ENCODE data around the gene ESYT2. TPM values are rescaled to one million over a fixed set of nuclear protein-coding genes. Genes with fewer than 3 reads are reported as not detected.
"Not testable (repeated sequence)": the region's sequence is repeated elsewhere in the genome, so short reads cannot be mapped to it uniquely, and the experiment has no call there.

ESYT2 gene
- total RNA-seq, 1 experiment from 2014 or later: 77.9 TPM

DNA sequence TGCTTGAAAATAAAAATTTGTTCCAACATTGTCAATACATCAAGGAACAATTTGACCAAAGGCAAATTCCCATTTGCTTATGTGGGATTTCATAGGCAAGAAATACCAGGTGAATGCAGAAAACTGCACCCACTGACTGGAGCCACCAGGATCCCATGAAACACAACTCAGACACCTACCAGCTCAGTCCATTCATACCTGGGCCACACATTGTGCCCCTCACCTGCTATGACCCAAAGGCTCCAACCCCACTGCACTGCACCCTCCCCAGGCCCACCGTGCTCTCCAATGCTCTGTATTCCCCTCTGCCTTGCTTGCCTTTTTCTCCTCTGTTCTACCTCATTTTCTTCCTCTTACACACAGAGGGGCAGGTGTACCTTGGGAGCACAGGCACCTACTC is 130.0 kb downstream of the ESYT2 start:
- no peak for DNase-seq (ENCODE audit: low read depth)

DNA sequence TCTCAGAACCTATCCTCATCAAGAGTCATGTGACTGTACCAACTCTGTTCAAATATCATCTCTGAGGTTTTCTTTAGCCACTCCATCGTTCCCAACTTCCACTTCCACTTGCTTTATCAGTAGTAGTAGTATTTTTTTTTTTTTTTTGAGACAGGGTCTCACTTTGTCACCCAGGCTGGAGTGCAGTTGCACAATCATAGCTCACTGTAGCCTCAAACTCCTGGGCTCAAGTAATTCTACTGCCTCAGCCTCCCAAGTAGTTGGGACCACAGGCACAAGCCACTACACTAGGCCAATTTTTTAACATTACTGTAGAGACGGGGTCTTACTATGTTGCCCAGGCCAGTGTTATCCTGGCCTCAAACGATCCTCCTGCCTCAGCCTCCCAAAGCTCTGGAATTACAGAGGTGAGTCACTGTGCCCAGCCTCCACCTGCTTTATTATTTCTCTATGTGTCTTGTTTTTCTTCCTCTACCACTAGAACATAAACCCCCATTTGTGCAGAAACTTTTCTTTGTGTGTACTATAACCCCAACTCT is 130.6 kb downstream of the ESYT2 start:
- no peak for DNase-seq (ENCODE audit: low read depth)

DNA sequence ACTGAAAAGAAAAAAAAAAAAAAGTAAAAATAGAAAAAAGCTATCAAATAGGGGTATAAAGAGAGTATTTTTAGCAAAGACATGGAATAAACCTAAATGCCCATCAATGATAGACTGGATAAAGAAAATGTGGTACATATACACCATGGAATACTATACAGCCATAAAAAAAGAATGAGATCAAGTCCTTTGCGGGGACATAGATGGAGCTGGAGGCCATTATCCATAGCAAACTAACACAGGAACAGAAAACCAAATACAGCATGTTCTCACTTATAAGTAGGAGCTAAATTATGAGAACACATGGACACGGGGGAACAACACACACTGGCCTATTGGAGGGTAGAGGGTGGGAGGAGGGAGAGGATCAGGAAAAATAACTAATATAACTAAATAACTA is 131.7 kb downstream of the ESYT2 start:
- DNase-seq (ENCODE audit: low read depth): not testable (repeated sequence)

DNA sequence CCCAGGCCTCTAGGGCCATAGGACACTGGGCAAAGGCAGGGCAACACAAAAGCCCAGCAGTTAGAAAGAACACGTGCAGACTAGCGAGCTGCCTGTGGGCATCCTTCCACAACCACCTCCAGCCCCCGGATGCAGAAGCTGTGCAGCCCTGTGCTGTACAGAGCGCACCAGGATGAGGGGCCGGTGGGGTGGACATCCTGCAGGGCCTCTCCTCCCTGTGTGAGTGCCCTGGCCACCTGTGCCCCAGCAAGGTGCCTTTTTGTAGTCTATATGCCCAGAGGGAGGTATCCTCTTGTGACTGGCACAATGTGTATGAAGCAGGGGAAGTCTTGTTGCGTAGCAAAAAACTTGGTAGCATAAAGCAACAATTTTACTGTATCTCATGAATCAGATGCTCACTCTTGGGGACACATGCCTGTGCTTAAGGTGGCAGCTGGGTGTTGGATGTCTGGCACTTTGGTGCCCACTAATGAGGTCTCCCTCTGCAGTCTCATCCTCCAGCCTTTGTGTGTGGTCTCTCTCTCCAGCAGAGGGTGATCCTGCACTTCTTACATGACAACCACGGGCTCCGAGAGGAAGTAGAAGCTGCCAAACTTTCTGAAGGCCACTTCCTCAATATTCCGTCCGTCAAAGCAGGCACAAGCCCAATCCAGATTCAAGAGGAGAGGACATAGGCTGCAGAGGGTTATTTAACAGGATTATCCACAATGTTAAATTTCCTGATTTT is 133.4 kb downstream of the ESYT2 start:
- peak; percentile 65 for DNase-seq (ENCODE audit: low read depth)

DNA sequence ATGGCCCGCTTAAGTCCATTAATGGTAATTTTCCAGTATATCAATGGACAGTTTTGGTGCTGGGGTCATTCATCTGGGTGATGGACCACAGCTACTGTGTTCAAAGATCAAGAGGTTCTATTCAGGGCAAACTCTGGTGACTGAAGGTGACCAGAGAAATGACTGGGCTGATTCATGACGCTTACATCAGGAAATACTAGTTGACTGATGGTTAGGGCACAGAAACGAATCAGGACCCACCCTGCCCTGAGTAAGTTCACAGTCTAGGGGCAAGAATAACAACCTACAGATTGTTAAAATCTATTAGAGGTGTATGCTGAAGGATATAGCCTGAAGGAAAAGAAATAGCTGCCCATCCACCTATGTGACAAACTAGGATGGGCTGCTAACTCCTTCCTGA is 134.3 kb downstream of the ESYT2 start:
- DNase-seq (ENCODE audit: low read depth): no peak

DNA sequence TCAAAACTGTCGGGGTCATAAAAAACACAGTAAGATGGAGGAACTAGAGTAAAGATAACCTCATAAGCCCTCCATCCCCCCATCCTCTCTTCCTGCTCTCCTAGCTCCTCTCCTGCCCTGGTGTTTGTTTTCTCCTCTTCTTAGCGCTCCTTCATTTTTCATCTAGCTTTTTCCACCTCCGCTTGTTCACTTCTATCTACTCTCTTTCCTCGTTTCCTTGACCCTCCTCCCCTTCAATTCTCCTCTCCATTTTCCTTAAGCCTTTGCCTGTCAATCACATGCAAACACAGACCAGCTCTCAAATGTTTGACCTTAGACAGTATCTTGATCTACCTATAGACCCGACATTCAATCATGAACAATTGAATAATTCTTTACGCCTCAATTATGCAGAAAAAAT is 134.7 kb downstream of the ESYT2 start:
- DNase-seq (ENCODE audit: low read depth): no peak

DNA sequence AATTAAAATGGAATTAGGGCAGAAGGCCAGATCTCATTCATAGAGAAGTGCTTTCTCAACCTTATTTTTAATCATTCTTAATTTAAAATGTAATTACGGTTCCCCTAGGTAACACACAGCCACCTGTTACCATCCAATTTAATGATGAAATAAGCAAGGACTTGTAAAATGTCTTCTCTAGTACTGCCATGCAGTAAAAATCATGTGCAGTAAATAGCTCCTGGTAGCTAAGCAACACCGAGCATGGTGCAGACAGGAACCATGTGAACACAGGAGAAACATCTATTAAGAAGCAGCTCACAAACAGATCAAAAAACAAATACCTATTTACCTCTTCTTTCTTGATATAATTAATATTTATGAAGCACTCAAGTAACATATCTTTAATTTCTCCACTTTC is 139.8 kb downstream of the ESYT2 start:
- no peak for DNase-seq (ENCODE audit: low read depth)

DNA sequence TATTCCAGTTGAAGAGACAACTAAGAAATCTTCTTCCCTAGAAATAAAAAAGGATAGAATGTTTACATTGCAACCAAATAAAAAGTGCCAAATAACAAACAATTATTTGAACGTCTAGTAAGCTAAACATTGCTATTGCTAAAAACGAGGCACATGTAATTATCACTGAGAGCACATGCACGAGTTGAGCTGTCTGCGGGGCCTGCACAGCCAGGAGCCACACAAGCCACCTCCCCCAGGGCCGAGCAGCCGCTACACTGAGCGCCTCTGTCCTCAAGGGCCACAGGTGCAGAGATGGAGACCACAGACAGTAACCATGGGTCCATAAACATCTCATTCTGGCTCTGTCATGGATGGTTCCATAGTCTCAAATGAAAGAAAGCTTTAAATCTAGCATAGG is 141.9 kb downstream of the ESYT2 start:
- no peak for DNase-seq (ENCODE audit: low read depth)

DNA sequence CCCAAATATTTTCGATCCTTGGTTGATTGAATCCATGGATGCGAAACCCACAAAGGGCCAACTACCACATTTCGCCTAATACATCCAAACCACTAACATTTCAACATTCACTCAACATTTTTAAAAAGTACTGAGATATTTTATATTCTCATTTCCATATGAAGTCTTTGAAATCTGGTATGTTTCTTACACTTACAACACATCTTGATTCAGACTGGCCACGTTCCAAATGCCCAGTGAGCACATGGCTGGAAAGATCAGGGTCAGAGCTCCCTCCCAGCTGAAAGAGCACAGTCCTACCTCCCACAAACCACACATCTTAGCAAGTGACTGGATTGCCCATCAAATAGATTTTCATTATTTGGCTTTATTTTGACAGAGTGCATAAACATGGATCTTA is 143.6 kb downstream of the ESYT2 start:
- DNase-seq (ENCODE audit: low read depth): peak; percentile 21

DNA sequence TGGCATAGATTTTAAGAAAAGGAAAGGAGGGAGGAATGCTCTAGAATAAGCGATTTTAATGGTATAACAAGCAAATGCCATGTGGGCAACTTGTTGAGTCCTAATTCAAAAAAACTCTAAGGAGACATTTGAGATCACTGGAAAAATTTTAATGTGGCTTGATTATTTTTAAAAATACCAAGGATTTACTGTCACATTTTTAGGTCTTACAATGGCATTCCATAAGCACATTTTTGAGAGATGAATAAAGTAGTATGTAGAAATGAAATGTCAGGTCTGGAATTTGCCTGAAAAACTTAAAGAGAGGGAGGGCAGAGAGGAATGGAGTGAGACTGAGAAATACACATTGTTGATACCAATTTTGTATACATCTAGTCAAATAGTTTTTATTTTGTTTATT is 145.0 kb downstream of the ESYT2 start:
- no peak for DNase-seq (ENCODE audit: low read depth)

DNA sequence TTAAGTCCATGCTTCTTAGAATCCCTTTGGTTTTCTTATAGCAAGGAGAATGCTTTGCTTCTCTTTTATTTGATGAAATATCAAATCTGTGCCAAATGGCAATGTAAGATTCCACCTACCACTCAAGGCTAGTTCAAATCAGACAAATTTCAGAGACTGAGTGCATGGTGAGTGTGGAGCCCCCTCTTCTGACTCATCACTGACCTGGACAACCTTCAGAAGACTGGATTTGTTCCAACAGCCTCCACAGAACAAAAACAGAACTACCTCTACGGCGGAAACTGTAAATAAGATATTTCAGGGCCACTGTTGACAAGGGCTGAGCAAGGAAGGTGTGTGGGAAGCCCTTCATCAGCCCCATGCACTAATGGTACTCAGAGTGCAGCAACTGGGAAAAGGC is 145.8 kb downstream of the ESYT2 start:
- DNase-seq (ENCODE audit: low read depth): peak; percentile 11

DNA sequence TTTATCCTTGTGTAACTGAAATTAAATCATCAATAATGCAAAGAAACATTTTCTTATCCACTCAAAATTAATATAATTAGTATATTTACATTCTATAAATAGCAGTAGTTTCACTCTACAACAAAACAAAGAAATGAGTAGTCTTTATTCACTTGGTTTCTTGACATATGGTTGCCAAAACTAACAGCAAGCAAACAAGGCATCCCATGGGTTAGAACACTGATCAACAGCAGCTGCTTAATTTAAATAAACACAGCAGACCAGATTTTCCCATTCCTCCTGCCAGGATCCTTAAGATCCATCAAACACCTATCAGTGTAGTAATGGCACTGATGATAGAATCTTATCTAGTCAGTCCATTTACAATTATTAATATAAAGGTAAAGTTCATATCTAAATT is 146.9 kb downstream of the ESYT2 start:
- no peak for DNase-seq (ENCODE audit: low read depth)

Other genes with a start within 250 kb of the ESYT2 start
- gene PTPRN2, start 241.7 kb downstream of the ESYT2 start, total RNA-seq (2014; rRNA removed; shearing (Covaris generic)): 6.8 and 9.0 TPM in 2 replicates
- 52.4 and 55.7 TPM in 2 replicates for gene NCAPG2, start 124.7 kb downstream of the ESYT2 start, total RNA-seq (2014; rRNA removed; shearing (Covaris generic))
- 5.4 and 6.2 TPM in 2 replicates for gene DYNC2I1, start 27.0 kb upstream of the ESYT2 start, total RNA-seq (2014; rRNA removed; shearing (Covaris generic))

Measured in RPMI7951 (cell line).